Prostate gland (tissue), 2 donors: Measurements from ENCODE around the gene CHST8. TPM values are rescaled to one million over a fixed set of nuclear protein-coding genes. Genes with fewer than 3 reads are reported as not detected.

Source experiments
- DNase-seq: peaks from one replicate; pipeline ENCODE4 v3.0.0-alpha.2; 2019; ENCODE audit warnings: low spot score
- H3K27ac ChIP-seq, 2 donors: fragments of 200-600 bp; sonication (generic); 2 replicates each; pipeline ENCODE4 v1.5.1; 2017 to 2019
- H3K27me3 ChIP-seq: fragments of 200-600 bp; sonication (generic); replicated peaks from 2 replicates; pipeline ENCODE4 v1.5.1; 2019; ENCODE audit not compliant: insufficient read depth
- H3K36me3 ChIP-seq, 2 donors: fragments of 200-600 bp; sonication (generic); 1 replicate in 1 of 2; 2 replicates in 1 of 2; pipeline versions ENCODE4 v1.5.1 to v1.8.1; 2017 to 2019
- H3K4me1 ChIP-seq: fragments of 200-600 bp; sonication (generic); replicated peaks from 2 replicates; pipeline ENCODE4 v1.5.1; 2019
- H3K4me3 ChIP-seq, 2 donors: fragments of 200-600 bp; sonication (generic); 2 replicates each; pipeline ENCODE4 v1.5.1; 2017 to 2019
- H3K9me3 ChIP-seq: fragments of 200-600 bp; sonication (generic); 2 replicates; pipeline ENCODE4 v1.5.1; 2017
- CTCF ChIP-seq, 4 experiments: fragments of 200-600 bp in 2 of 4; fragments of 450-650 bp in 2 of 4; sonication (generic) in 2 of 4; IDR thresholded peaks; 1 replicate in 3 of 4; 2 replicates in 1 of 4; pipeline ENCODE4 v1.5.1; 2016 to 2019; ENCODE audit warnings: antibody characterized with exemption in 4 of 4, mild to moderate bottlenecking in 2 of 4, moderate library complexity in 2 of 4
- POLR2A ChIP-seq: fragments of 450-650 bp; IDR thresholded peaks from one replicate; pipeline ENCODE4 v1.6.1; 2016; ENCODE audit warnings: antibody characterized with exemption, mild to moderate bottlenecking
- POLR2AphosphoS5 ChIP-seq: sonication (generic); formaldehyde crosslinking; IDR thresholded peaks from one replicate; pipeline ENCODE4 v1.6.1; 2017; ENCODE audit warnings: antibody characterized with exemption
- WGBS: methylation state at CpG from one replicate; pipeline ENCODE4 v1.1.5; 2018; 5-methylcytosine and 5-hydroxymethylcytosine counted together
- intact Hi-C: fragments of 100-400 bp; cut with DNase I; formaldehyde crosslinking; loops from one replicate; pipeline ENCODE4 v1.14.2; 2022
- total RNA-seq, 2 donors: library from RNA; depleted of rRNA; stranded (reverse); fragments of >200 nt; gene quantifications; one replicate each; pipeline ENCODE4 v1.1.0, GENCODE V29; 2016

Gene CHST8
- total RNA-seq, 2 donors from 2014 or later: 1.3 to 2.7 TPM

DNA sequence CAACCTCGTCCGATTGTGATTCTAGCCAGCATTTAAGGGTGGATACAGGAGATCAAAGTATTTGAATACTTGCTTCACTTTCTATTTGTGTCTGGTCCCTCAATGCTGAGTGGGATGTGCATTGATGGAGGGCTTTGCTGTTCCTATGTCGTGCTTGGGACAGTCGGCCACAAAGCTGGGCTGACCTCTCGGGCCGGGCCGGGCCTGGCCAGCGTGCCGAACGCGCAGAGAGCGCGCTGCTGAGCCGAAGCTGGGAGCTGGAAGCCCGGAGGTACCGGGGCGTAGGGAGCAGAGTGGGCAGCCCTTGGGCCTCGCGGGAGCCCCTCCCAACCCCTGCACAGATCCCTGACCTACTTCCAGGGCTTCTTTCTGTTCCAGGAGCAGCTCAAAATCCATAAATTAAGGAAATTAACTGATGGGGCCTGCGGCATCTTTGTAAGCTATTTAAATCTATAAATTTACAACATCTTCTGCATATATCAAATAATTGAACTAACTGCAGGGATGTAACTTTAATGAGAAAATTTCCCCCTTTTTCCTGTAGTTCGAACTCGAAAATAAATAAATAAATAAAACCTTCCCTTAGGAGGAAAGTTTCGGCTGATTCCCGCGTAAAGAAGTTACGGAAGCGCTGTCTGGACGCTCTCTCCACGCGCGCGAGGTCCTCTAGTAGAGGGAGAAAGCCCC lies 173.1 kb downstream of the CHST8 start:
- Histone ChIP-seq H3K4me1 (no peaks in the 10 kb centered on the region), H3K27me3 (no peaks in the 10 kb centered on the region), H3K27ac (peak overlapping the region; percentile 91 to 96), H3K4me3 (peak overlapping the region; percentile 54 to 80), H3K36me3 (no peaks in the 10 kb centered on the region), H3K9me3 (no peaks in the 10 kb centered on the region)
- intact Hi-C loops: no loop called here
- TF ChIP-seq CTCF (IDR thresholded peaks at IDR 0.05): no peak
- no peak for TF ChIP-seq POLR2AphosphoS5
- no peak for TF ChIP-seq POLR2A
- 23% methylated on average over 29 of the region's 32 CpGs for WGBS
- no peak for DNase-seq

- H3K27ac ChIP-seq: peak overlapping the region; percentile 91 to 96
- under 1% methylated on average over 86 of the region's 92 CpGs for WGBS
- H3K4me1 ChIP-seq: no peaks in the 10 kb centered on the region
- no peaks in the 10 kb centered on the region for H3K9me3 ChIP-seq
- H3K4me3 ChIP-seq: peak overlapping the region; percentile 54 to 80
- no peaks in the 10 kb centered on the region for H3K27me3 ChIP-seq
- H3K36me3 ChIP-seq: no peaks in the 10 kb centered on the region
- TF ChIP-seq CTCF (IDR thresholded peaks at IDR 0.05): peak; percentile 83 to 92 (median 88)
- peak; percentile 25 for TF ChIP-seq POLR2AphosphoS5
- TF ChIP-seq POLR2A: peak; percentile 30
- peak; percentile 77 for DNase-seq
- intact Hi-C loops: no loop called here
Observed at GRCh38 chr19:33795370-33796163, 173.8 kb downstream of the CHST8 start.

GRCh38 chr19:33796164-33796875 lies 174.6 kb downstream of the CHST8 start, which contains the start of gene KCTD15:
Gene KCTD15 (plus strand): TSS chr19:33796870. CDS start chr19:33800455, 3,585 bp downstream.
- TF ChIP-seq CTCF (IDR thresholded peaks at IDR 0.05) (no peak), POLR2AphosphoS5 (no peak), POLR2A (no peak)
- under 1% methylated on average over 76 of the region's 92 CpGs for WGBS
- intact Hi-C loops: no loop called here
- peak within 1 kb of the TSS; percentile 91 to 96 for H3K27ac ChIP-seq
- H3K9me3 ChIP-seq: no peaks in the 10 kb centered on the region
- no peaks in the 10 kb centered on the region for H3K4me1 ChIP-seq
- no peak for DNase-seq
- no peaks in the 10 kb centered on the region for H3K36me3 ChIP-seq
- no peaks in the 10 kb centered on the region for H3K27me3 ChIP-seq
- H3K4me3 ChIP-seq: peak within 1 kb of the TSS; percentile 54 to 80

GRCh38 chr19:33797802-33798671 lies 176.3 kb downstream of the CHST8 start:
- DNase-seq: no peak
- Histone ChIP-seq H3K27me3 (no peaks in the 10 kb centered on the region), H3K9me3 (no peaks in the 10 kb centered on the region), H3K36me3 (no peaks in the 10 kb centered on the region), H3K27ac (peak overlapping the region; percentile 91 to 96), H3K4me1 (no peaks in the 10 kb centered on the region), H3K4me3 (peak overlapping the region; percentile 54 to 80)
- no peak for TF ChIP-seq POLR2A
- no peak for TF ChIP-seq POLR2AphosphoS5
- TF ChIP-seq CTCF (IDR thresholded peaks at IDR 0.05): no peak
- 9% methylated on average over 58 of the region's 61 CpGs for WGBS
- intact Hi-C loops: no loop called here
